Activated CD8-positive, alpha-beta T cell treated with anti-CD3 and anti-CD28 coated beads for 36 hours (primary cell): Measurements from ENCODE around the gene SLC6A5. TPM values are rescaled to one million over a fixed set of nuclear protein-coding genes. Genes with fewer than 3 reads are reported as not detected.

Experiments used
- ATAC-seq: fragments of 200-7000 bp; cut with Tn5 transposase; one replicate; pipeline ENCODE4 v1.10.0; 2021; ENCODE audit warnings: mild to moderate bottlenecking, moderate library complexity
- CTCF ChIA-PET: fragments of 350-600 bp; sonication (Branson Sonifier 250); formaldehyde crosslinking; loops from one replicate; lab custom pipeline; 2021; ENCODE audit warnings: antibody characterized with exemption; lab: Charles Lee
- POLR2A ChIA-PET: fragments of 350-600 bp; sonication (Branson Sonifier 250); formaldehyde crosslinking; loops from one replicate; lab custom pipeline; 2021; ENCODE audit warnings: antibody characterized with exemption; lab: Charles Lee
- DNase-seq: peaks from one replicate; pipeline ENCODE4 v3.0.0-alpha.2; 2020
- H3K27ac Mint-ChIP-seq: one replicate; pipeline ENCODE4 v1.8.0; 2021; ENCODE audit warnings: mild to moderate bottlenecking, mixed read lengths
- H3K27me3 Mint-ChIP-seq: one replicate; pipeline ENCODE4 v1.8.0; 2021; ENCODE audit warnings: mixed read lengths
- H3K36me3 Mint-ChIP-seq: one replicate; pipeline ENCODE4 v1.8.0; 2021; ENCODE audit warnings: low read depth, mixed read lengths
- H3K4me1 Mint-ChIP-seq: one replicate; pipeline ENCODE4 v1.8.0; 2021; ENCODE audit warnings: low read depth, mixed read lengths
- H3K4me3 Mint-ChIP-seq: one replicate; pipeline ENCODE4 v1.8.0; 2021; ENCODE audit warnings: mild to moderate bottlenecking, moderate library complexity, mixed read lengths
- H3K9me3 Mint-ChIP-seq: one replicate; pipeline ENCODE4 v1.8.0; 2021; ENCODE audit warnings: mixed read lengths
- intact Hi-C: fragments of 100-400 bp; cut with micrococcal nuclease; formaldehyde crosslinking; loops from one replicate; pipeline ENCODE4 v1.10.0; 2022
- total RNA-seq, 2 experiments: library from RNA; stranded (reverse); gene quantifications; one replicate each; pipeline ENCODE4 v1.2.3, GENCODE V29; 2021
- TF ChIP-seq, protein P1 (sequence below): fragments of 200-600 bp; IDR thresholded peaks from one replicate; pipeline ENCODE4 v1.8.0; 2022; ENCODE audit warnings: antibody characterized with exemption, mild to moderate bottlenecking

Gene SLC6A5
- total RNA-seq, 2 experiments from 2014 or later = not detected

- POLR2A ChIA-PET = no interaction called here
- Mint-ChIP-seq H3K27me3 (peaks cover 91% of the 10 kb centered on the region), H3K9me3 (no peaks in the 10 kb centered on the region), H3K4me1 (peaks cover 5% of the 10 kb centered on the region), H3K27ac (no peak overlapping the region), H3K4me3 (no peak overlapping the region), H3K36me3 (no peaks in the 10 kb centered on the region)
- TF ChIP-seq, protein P1, sequence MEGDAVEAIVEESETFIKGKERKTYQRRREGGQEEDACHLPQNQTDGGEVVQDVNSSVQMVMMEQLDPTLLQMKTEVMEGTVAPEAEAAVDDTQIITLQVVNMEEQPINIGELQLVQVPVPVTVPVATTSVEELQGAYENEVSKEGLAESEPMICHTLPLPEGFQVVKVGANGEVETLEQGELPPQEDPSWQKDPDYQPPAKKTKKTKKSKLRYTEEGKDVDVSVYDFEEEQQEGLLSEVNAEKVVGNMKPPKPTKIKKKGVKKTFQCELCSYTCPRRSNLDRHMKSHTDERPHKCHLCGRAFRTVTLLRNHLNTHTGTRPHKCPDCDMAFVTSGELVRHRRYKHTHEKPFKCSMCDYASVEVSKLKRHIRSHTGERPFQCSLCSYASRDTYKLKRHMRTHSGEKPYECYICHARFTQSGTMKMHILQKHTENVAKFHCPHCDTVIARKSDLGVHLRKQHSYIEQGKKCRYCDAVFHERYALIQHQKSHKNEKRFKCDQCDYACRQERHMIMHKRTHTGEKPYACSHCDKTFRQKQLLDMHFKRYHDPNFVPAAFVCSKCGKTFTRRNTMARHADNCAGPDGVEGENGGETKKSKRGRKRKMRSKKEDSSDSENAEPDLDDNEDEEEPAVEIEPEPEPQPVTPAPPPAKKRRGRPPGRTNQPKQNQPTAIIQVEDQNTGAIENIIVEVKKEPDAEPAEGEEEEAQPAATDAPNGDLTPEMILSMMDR = no peak
- DNase-seq (no peak), ATAC-seq (no peak)
- intact Hi-C loops = loop anchor here (10.0 kb wide), 1 partner anchor 205 kb away; no protein-coding TSS in a partner anchor
- CTCF ChIA-PET = interaction anchor here (0.7 to 2.5 kb wide), 3 partner anchors 71 to 472 kb away, joined by 3 to 8 read pairs (median 3); no protein-coding TSS in a partner anchor
These were observed 575 bp downstream of the SLC6A5 start for GRCh38 chr11:20600020-20600346.

GRCh38 chr11:20600551-20600950, 1.1 kb downstream of the SLC6A5 start:
- Mint-ChIP-seq H3K27me3 (peaks cover 92% of the 10 kb centered on the region), H3K9me3 (no peaks in the 10 kb centered on the region), H3K4me3 (no peak overlapping the region), H3K4me1 (peaks cover 5% of the 10 kb centered on the region), H3K36me3 (no peaks in the 10 kb centered on the region), H3K27ac (no peak overlapping the region)
- intact Hi-C loops = loop anchor here (10.0 kb wide), 1 partner anchor 206 kb away; no protein-coding TSS in a partner anchor
- ATAC-seq (no peak), DNase-seq (no peak)
- CTCF ChIA-PET = interaction anchor here (0.7 to 2.5 kb wide), 4 partner anchors 10 to 472 kb away, joined by 3 to 8 read pairs (median 5); no protein-coding TSS in a partner anchor
- TF ChIP-seq, protein P1 = no peak
- POLR2A ChIA-PET = no interaction called here

GRCh38 chr11:20601221-20601914, 2.0 kb downstream of the SLC6A5 start:
- Mint-ChIP-seq H3K27me3 (peaks cover 90% of the 10 kb centered on the region), H3K4me3 (no peak overlapping the region), H3K36me3 (no peaks in the 10 kb centered on the region), H3K9me3 (no peaks in the 10 kb centered on the region), H3K27ac (no peak overlapping the region), H3K4me1 (peaks cover 5% of the 10 kb centered on the region)
- no peak for DNase-seq
- CTCF ChIA-PET = interaction anchor here (0.9 to 2.5 kb wide), 4 partner anchors 9 to 473 kb away, joined by 3 to 8 read pairs (median 5); no protein-coding TSS in a partner anchor
- intact Hi-C loops = loop anchor here (10.0 kb wide), 1 partner anchor 207 kb away; no protein-coding TSS in a partner anchor
- TF ChIP-seq, protein P1 = no peak
- POLR2A ChIA-PET = no interaction called here
- no peak for ATAC-seq

DNA sequence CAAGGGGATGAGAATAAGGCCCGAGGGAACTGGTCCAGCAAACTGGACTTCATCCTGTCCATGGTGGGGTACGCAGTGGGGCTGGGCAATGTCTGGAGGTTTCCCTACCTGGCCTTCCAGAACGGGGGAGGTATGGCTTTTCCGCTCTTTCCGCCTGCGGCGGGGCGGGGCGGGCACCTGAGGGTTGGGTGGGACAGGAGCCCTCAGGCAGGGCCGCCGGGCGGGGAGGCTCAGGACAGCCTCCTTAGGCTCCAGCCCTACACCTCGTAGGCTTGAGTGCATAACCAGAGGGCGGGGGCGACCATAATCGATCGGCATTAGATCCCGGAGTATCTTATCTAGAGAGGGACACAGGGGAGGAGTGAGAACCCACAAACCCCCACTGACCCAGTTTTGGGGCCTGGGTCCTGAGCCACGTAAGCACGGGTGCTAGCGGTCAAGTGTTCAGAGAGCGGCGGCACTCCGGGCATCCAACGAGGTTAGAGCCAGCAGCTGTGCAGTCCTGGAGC, 4.9 kb downstream of the SLC6A5 start:
- CTCF ChIA-PET = no interaction called here
- TF ChIP-seq, protein P1 = no peak
- intact Hi-C loops = loop anchor here (10.0 kb wide), 1 partner anchor 210 kb away; no protein-coding TSS in a partner anchor
- Mint-ChIP-seq H3K4me3 (no peak overlapping the region), H3K27ac (no peak overlapping the region), H3K4me1 (no peaks in the 10 kb centered on the region), H3K9me3 (no peaks in the 10 kb centered on the region), H3K36me3 (no peaks in the 10 kb centered on the region), H3K27me3 (peaks cover 85% of the 10 kb centered on the region)
- ATAC-seq = no peak
- POLR2A ChIA-PET = no interaction called here
- no peak for DNase-seq
